Dorsolateral prefrontal cortex (tissue), 118 donors: Measurements from ENCODE around the gene GCNT4. TPM values are rescaled to one million over a fixed set of nuclear protein-coding genes. Genes with fewer than 3 reads are reported as not detected.

Source experiments
- total RNA-seq, 120 experiments: library from RNA; stranded (reverse); gene quantifications; one replicate each; pipeline versions ENCODE4 v1.2.3 to v1.2.4, GENCODE V29; 2022

The GCNT4 gene
- total RNA-seq, 120 experiments from 2014 or later: 3.1 to 13.5 (median 7.1) TPM

Other genes starting within 250 kb of the GCNT4 start
- 10 to 100 TPM; 46.6 to 90.8 (median 70.1) TPM for gene FAM169A, start 186.2 kb downstream of the GCNT4 start, total RNA-seq
- gene ANKRD31, start 184.3 kb upstream of the GCNT4 start, total RNA-seq: 1 to 10 TPM in 46 of 120 experiments, under 1 TPM in 74; 0.32 to 1.7 (median 0.93) TPM